Measurements from ENCODE around the gene HS3ST1.

Gene HS3ST1

GRCh38 chr4:11428231-11428898 is at the start of gene HS3ST1:
TSS of gene HS3ST1 (minus strand) at chr4:11428894. CDS start at chr4:11400005, 28,889 bp downstream.
- no peak for DNase-seq (ENCODE audit: low read depth)

- DNase-seq (ENCODE audit: low read depth) = no peak
Measured at GRCh38 chr4:11475871-11476270, 47.2 kb upstream of the HS3ST1 start.

- DNase-seq (ENCODE audit: low read depth) = no peak
Measured at GRCh38 chr4:11474146-11474545, 45.5 kb upstream of the HS3ST1 start.

GRCh38 chr4:11472535-11472934 is 43.8 kb upstream of the HS3ST1 start:
- no peak for DNase-seq (ENCODE audit: low read depth)

GRCh38 chr4:11471618-11472017 is 42.9 kb upstream of the HS3ST1 start:
- DNase-seq (ENCODE audit: low read depth) = no peak

GRCh38 chr4:11471046-11471441 is 42.4 kb upstream of the HS3ST1 start:
- no peak for DNase-seq (ENCODE audit: low read depth)

- DNase-seq (ENCODE audit: low read depth) = no peak
Measured at GRCh38 chr4:11470438-11471045, 41.8 kb upstream of the HS3ST1 start.

- no peak for DNase-seq (ENCODE audit: low read depth)
Measured at GRCh38 chr4:11469650-11470437, 41.1 kb upstream of the HS3ST1 start.

- no peak for DNase-seq (ENCODE audit: low read depth)
Measured at GRCh38 chr4:11468901-11469300, 40.2 kb upstream of the HS3ST1 start.

- no peak for DNase-seq (ENCODE audit: low read depth)
Measured at GRCh38 chr4:11467931-11468330, 39.2 kb upstream of the HS3ST1 start.

- no peak for DNase-seq (ENCODE audit: low read depth)
Measured at GRCh38 chr4:11463707-11464106, 35.0 kb upstream of the HS3ST1 start.

- DNase-seq (ENCODE audit: low read depth) = no peak
Measured at GRCh38 chr4:11456401-11456800, 27.7 kb upstream of the HS3ST1 start.

- DNase-seq (ENCODE audit: low read depth) = no peak
Measured at GRCh38 chr4:11455201-11455835, 26.6 kb upstream of the HS3ST1 start.

- DNase-seq (ENCODE audit: low read depth) = no peak
Measured at GRCh38 chr4:11451716-11452115, 23.0 kb upstream of the HS3ST1 start.

- DNase-seq (ENCODE audit: low read depth) = no peak
Measured at GRCh38 chr4:11446155-11446811, 17.6 kb upstream of the HS3ST1 start.

- no peak for DNase-seq (ENCODE audit: low read depth)
Measured at GRCh38 chr4:11441194-11441556, 12.5 kb upstream of the HS3ST1 start.

- no peak for DNase-seq (ENCODE audit: low read depth)
Measured at GRCh38 chr4:11440481-11441193, 11.9 kb upstream of the HS3ST1 start.

GRCh38 chr4:11439836-11440235 is 11.1 kb upstream of the HS3ST1 start:
- DNase-seq (ENCODE audit: low read depth) = no peak

GRCh38 chr4:11438647-11439046 is 10.0 kb upstream of the HS3ST1 start:
- DNase-seq (ENCODE audit: low read depth) = no peak

GRCh38 chr4:11436673-11437072 is 8.0 kb upstream of the HS3ST1 start:
- DNase-seq (ENCODE audit: low read depth) = no peak

GRCh38 chr4:11436084-11436483 is 7.4 kb upstream of the HS3ST1 start:
- DNase-seq (ENCODE audit: low read depth) = no peak

GRCh38 chr4:11435557-11435956 is 6.9 kb upstream of the HS3ST1 start:
- DNase-seq (ENCODE audit: low read depth) = no peak
